OCI-LY1 (cell line): ENCODE results near the gene SPRN.

Source experiments
- EZH2 ChIP-seq: fragments of 200-600 bp; sonication (generic), shearing (Covaris generic); IDR thresholded peaks from 2 replicates; pipeline ENCODE4 v1.8.0; 2017; ENCODE audit warnings: borderline replicate concordance, mixed run types, mild to moderate bottlenecking, antibody characterized with exemption, low read length, moderate library complexity, mixed read lengths
- TF ChIP-seq, protein P1 (sequence below): fragments of 200-600 bp; sonication (generic), shearing (Covaris generic); IDR thresholded peaks from 2 replicates; pipeline ENCODE4 v1.5.1; 2017; ENCODE audit warnings: mild to moderate bottlenecking, antibody characterized with exemption, low read length, moderate library complexity, mixed read lengths

- TF ChIP-seq, protein P1, sequence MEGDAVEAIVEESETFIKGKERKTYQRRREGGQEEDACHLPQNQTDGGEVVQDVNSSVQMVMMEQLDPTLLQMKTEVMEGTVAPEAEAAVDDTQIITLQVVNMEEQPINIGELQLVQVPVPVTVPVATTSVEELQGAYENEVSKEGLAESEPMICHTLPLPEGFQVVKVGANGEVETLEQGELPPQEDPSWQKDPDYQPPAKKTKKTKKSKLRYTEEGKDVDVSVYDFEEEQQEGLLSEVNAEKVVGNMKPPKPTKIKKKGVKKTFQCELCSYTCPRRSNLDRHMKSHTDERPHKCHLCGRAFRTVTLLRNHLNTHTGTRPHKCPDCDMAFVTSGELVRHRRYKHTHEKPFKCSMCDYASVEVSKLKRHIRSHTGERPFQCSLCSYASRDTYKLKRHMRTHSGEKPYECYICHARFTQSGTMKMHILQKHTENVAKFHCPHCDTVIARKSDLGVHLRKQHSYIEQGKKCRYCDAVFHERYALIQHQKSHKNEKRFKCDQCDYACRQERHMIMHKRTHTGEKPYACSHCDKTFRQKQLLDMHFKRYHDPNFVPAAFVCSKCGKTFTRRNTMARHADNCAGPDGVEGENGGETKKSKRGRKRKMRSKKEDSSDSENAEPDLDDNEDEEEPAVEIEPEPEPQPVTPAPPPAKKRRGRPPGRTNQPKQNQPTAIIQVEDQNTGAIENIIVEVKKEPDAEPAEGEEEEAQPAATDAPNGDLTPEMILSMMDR, result no peak
- TF ChIP-seq EZH2, result no peak
These were observed 8.7 kb downstream of the SPRN start for GRCh38 chr10:133415752-133416151.
